ENCODE measurements around the gene DNHD1. TPM values are rescaled to one million over a fixed set of nuclear protein-coding genes. Genes with fewer than 3 reads are reported as not detected.

Gene DNHD1
- total RNA-seq, 2 experiments from 2014 or later, result 18.2 to 19.3 TPM

DNA sequence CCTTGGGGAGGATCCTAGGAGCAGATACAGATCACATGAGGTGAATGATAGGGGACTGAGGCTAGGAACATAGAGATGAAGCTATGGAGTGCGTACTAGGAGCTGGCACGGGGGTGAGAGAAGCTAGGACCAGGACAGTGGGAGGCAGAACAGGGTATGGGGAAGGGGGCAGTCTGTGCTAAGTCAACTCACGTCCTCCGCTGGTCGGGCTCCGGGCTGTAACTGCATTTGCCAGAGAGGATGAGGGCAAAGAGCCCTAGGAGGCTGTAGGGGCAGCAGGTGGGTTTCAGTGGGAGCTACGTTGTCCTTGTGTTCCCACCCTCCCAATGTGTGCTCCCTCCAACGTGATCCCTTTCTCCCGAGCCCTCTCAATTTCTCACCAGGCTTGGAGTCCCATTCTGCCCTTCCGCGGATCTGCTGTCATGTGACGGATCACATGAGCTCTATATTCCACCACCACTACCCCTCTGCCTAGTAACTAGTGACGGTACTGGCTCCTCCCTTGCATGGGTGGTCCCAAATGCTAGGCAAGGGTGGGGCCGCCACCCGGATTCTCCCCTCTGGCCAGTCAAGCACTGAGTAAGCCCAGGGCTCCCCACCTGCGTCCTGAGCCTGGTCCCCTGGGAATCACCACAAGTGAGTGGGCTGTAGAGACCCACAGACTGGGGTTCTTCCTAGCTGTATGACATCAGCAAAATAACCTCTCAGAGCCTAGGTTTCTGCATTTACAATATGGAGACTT lies 122.1 kb downstream of the DNHD1 start, which contains the start of gene TPP1:
TSS of gene TPP1 (minus strand) at position 419 of the 742 bp plus-strand sequence. CDS start at position 397, 22 bp downstream.
- Mint-ChIP-seq H3K27ac (no peak within 1 kb of the TSS), H3K36me3 (ENCODE audit: low read depth) (peaks cover 5% of the 10 kb centered on the region), H3K27me3 (ENCODE audit: low read depth) (no peaks in the 10 kb centered on the region), H3K4me3 (no peak within 1 kb of the TSS), H3K9me3 (no peaks in the 10 kb centered on the region), H3K4me1 (ENCODE audit: low read depth) (peaks cover 3% of the 10 kb centered on the region)
- CTCF ChIA-PET, result interaction anchor here (0.6 to 3.0 kb wide), 13 partner anchors 9 to 137 kb away, joined by 3 to 22 read pairs (median 4); partner anchors contain the start of genes ILK, MRPL17 and RRP8
- intact Hi-C loops (cut with micrococcal nuclease), result loop anchor here (1.0 to 2.0 kb wide), 7 partner anchors 8 to 229 kb away; partner anchors contain the start of genes ARFIP2, MRPL17, SMPD1 and TIMM10B
- peak; percentile 94 for DNase-seq

DNA sequence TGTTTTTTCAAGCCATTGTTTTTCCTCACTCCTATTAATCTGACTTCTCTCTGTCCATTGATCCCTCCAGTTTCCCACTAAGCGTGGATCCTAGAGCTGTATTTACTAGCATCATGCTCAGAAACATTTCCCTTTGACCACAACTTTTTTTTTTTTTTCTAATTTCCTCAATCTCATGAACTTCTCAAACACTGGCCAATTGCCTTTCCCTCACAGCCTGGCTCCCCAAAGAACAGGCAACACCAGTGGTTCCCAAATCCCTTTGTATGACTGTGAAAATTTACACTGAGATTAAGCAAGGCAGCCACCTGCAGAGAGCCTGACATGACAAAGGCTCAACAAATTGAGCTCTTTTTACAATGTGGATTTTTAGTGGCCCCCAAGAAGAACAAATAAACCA lies 123.6 kb downstream of the DNHD1 start:
- Mint-ChIP-seq H3K27ac (no peak overlapping the region), H3K36me3 (ENCODE audit: low read depth) (peaks cover under 1% of the 10 kb centered on the region), H3K9me3 (no peaks in the 10 kb centered on the region), H3K4me1 (ENCODE audit: low read depth) (peaks cover 3% of the 10 kb centered on the region), H3K27me3 (ENCODE audit: low read depth) (no peaks in the 10 kb centered on the region), H3K4me3 (no peak overlapping the region)
- CTCF ChIA-PET, result interaction anchor here (0.6 kb wide), 1 partner anchor 116 kb away, joined by 3 read pairs; no protein-coding TSS in a partner anchor
- intact Hi-C loops (cut with micrococcal nuclease), result no loop called here
- no peak for DNase-seq

Other genes starting within 250 kb of the DNHD1 start
- gene CCKBR, start 237.4 kb upstream of the DNHD1 start, total RNA-seq, result not detected
- 1 to 10 TPM; 1.1 to 1.5 TPM for gene CAVIN3, start 176.8 kb upstream of the DNHD1 start, total RNA-seq
- 10 to 100 TPM; 24.5 to 27.5 TPM for gene SMPD1, start 106.8 kb upstream of the DNHD1 start, total RNA-seq
- gene APBB1, start 78.2 kb upstream of the DNHD1 start, total RNA-seq, result 10 to 100 TPM; 44.5 to 45.1 TPM
- gene HPX, start 56.3 kb upstream of the DNHD1 start, total RNA-seq, result under 1 TPM in 1 of 2 experiments, not detected in 1; 0.64 TPM
- gene TRIM3, start 23.3 kb upstream of the DNHD1 start, total RNA-seq, result 1 to 10 TPM; 7.7 to 9.4 TPM
- 10 to 100 TPM; 33.5 to 37.9 TPM for gene ARFIP2, start 15.9 kb upstream of the DNHD1 start, total RNA-seq
- gene TIMM10B, start 15.8 kb upstream of the DNHD1 start, total RNA-seq, result 10 to 100 TPM; 35.1 to 41.7 TPM
- gene RRP8, start 106.3 kb downstream of the DNHD1 start, total RNA-seq, result 10 to 100 TPM; 31.9 to 33.5 TPM
- gene ILK, start 106.5 kb downstream of the DNHD1 start, total RNA-seq, result 10 to 100 TPM; 65.2 to 65.7 TPM
- 100 to 1,000 TPM; 151 to 156 TPM for gene TAF10, start 114.9 kb downstream of the DNHD1 start, total RNA-seq
- gene TPP1, start 122.1 kb downstream of the DNHD1 start, total RNA-seq, result 10 to 100 TPM; 25.7 to 28.5 TPM
- gene DCHS1, start 158.5 kb downstream of the DNHD1 start, total RNA-seq, result under 1 TPM; 0.79 to 0.88 TPM
- 100 to 1,000 TPM in 1 of 2 experiments, 10 to 100 TPM in 1; 99.7 to 102 TPM for gene MRPL17, start 186.1 kb downstream of the DNHD1 start, total RNA-seq